IMR-90 (cell line): Measurements from ENCODE around the gene LAMC3.

Source experiments
- CEBPB ChIP-seq: IDR thresholded peaks from 2 replicates; pipeline ENCODE4 v1.6.1; 2012; ENCODE audit warnings: low read depth, low read length, improper control_type of control experiment
- MAFK ChIP-seq: IDR thresholded peaks from 2 replicates; pipeline ENCODE4 v1.6.1; 2012; ENCODE audit warnings: low read depth, low read length, improper control_type of control experiment
- MXI1 ChIP-seq: IDR thresholded peaks from 2 replicates; pipeline ENCODE4 v1.6.1; 2012; ENCODE audit warnings: low read depth, mild to moderate bottlenecking, low read length, moderate library complexity, borderline replicate concordance
- NFE2L2 ChIP-seq: fragments of 150-350 bp; IDR thresholded peaks from 2 replicates; pipeline ENCODE4 v1.6.1; 2016; ENCODE audit warnings: low read depth, mild to moderate bottlenecking, low read length
- POLR2A ChIP-seq: IDR thresholded peaks from 2 replicates; pipeline ENCODE4 v1.6.1; 2012; ENCODE audit warnings: mild to moderate bottlenecking, low read depth, low read length
- RFX5 ChIP-seq: IDR thresholded peaks from 2 replicates; pipeline ENCODE4 v1.8.0; 2012; ENCODE audit warnings: low read depth, mild to moderate bottlenecking, low read length, moderate library complexity
- TF ChIP-seq, protein P1 (sequence below): conservative IDR thresholded peaks from 2 replicates; pipeline ENCODE4 v1.5.1; 2012; ENCODE audit warnings: mild to moderate bottlenecking, low read depth, low read length, improper control_type of control experiment
- TF ChIP-seq, protein P2 (sequence below): fragments of 150-350 bp; IDR thresholded peaks from 2 replicates; pipeline ENCODE4 v1.6.1; 2016; ENCODE audit warnings: low read depth, mild to moderate bottlenecking, low read length, moderate library complexity, borderline replicate concordance
- TF ChIP-seq, protein P3 (sequence below): fragments of 150-350 bp; IDR thresholded peaks from 2 replicates; pipeline ENCODE4 v1.6.1; 2017; ENCODE audit warnings: mild to moderate bottlenecking, antibody characterized with exemption, low read length, low read depth

DNA sequence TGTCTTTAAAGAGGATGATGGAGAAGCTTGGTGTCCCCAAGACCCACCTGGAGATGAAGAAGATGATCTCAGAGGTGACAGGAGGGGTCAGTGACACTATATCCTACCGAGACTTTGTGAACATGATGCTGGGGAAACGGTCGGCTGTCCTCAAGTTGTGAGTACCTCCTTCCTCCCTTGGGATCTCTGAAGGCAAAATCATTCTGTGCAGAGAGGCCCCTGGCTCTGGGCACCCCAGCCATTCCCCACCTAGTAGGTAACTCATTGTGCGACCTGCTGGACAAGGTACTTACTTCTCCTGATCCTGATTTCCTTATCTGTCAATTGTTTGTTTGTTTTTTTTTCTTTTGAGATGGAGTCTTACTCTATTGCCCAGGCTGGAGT lies 108.8 kb downstream of the LAMC3 start:
- TF ChIP-seq, protein P1, sequence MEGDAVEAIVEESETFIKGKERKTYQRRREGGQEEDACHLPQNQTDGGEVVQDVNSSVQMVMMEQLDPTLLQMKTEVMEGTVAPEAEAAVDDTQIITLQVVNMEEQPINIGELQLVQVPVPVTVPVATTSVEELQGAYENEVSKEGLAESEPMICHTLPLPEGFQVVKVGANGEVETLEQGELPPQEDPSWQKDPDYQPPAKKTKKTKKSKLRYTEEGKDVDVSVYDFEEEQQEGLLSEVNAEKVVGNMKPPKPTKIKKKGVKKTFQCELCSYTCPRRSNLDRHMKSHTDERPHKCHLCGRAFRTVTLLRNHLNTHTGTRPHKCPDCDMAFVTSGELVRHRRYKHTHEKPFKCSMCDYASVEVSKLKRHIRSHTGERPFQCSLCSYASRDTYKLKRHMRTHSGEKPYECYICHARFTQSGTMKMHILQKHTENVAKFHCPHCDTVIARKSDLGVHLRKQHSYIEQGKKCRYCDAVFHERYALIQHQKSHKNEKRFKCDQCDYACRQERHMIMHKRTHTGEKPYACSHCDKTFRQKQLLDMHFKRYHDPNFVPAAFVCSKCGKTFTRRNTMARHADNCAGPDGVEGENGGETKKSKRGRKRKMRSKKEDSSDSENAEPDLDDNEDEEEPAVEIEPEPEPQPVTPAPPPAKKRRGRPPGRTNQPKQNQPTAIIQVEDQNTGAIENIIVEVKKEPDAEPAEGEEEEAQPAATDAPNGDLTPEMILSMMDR: no peak
- TF ChIP-seq, protein P2, sequence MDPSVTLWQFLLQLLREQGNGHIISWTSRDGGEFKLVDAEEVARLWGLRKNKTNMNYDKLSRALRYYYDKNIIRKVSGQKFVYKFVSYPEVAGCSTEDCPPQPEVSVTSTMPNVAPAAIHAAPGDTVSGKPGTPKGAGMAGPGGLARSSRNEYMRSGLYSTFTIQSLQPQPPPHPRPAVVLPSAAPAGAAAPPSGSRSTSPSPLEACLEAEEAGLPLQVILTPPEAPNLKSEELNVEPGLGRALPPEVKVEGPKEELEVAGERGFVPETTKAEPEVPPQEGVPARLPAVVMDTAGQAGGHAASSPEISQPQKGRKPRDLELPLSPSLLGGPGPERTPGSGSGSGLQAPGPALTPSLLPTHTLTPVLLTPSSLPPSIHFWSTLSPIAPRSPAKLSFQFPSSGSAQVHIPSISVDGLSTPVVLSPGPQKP: no peak
- no peak for TF ChIP-seq POLR2A
- TF ChIP-seq, protein P3, sequence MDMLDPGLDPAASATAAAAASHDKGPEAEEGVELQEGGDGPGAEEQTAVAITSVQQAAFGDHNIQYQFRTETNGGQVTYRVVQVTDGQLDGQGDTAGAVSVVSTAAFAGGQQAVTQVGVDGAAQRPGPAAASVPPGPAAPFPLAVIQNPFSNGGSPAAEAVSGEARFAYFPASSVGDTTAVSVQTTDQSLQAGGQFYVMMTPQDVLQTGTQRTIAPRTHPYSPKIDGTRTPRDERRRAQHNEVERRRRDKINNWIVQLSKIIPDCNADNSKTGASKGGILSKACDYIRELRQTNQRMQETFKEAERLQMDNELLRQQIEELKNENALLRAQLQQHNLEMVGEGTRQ: no peak
- TF ChIP-seq NFE2L2: no peak
- no peak for TF ChIP-seq MXI1
- no peak for TF ChIP-seq MAFK
- TF ChIP-seq RFX5: no peak
- TF ChIP-seq CEBPB: no peak
